Activated naive CD4-positive, alpha-beta T cell treated with anti-CD3 and anti-CD28 coated beads, Interleukin-2, amount 50 U/mL, for 16 hours (primary cell): ENCODE results near the gene KRTAP10-3.

ENCODE experiments used
- DNase-seq: peaks from one replicate; pipeline ENCODE4 v3.0.0-alpha.2; 2020

Gene KRTAP10-3

GRCh38 chr21:44544566-44544965 lies 14.0 kb downstream of the KRTAP10-3 start:
- DNase-seq = no peak

- no peak for DNase-seq
Measured at GRCh38 chr21:44542716-44543115, 15.9 kb downstream of the KRTAP10-3 start.

- no peak for DNase-seq
Measured at GRCh38 chr21:44540741-44541288, 17.8 kb downstream of the KRTAP10-3 start.

- DNase-seq = no peak
Measured at GRCh38 chr21:44539991-44540666, 18.5 kb downstream of the KRTAP10-3 start, which contains the start of gene KRTAP10-1. Gene KRTAP10-1 (minus strand): TSS chr21:44540195. CDS start chr21:44540150, 45 bp downstream.

GRCh38 chr21:44539046-44539445 lies 19.5 kb downstream of the KRTAP10-3 start:
- no peak for DNase-seq

GRCh38 chr21:44537930-44538911 lies 20.4 kb downstream of the KRTAP10-3 start:
- DNase-seq = no peak

- no peak for DNase-seq
Measured at GRCh38 chr21:44535963-44536362, 22.6 kb downstream of the KRTAP10-3 start.

GRCh38 chr21:44534688-44535087 lies 23.9 kb downstream of the KRTAP10-3 start:
- no peak for DNase-seq

- no peak for DNase-seq
Measured at GRCh38 chr21:44533891-44534627, 24.5 kb downstream of the KRTAP10-3 start.

- DNase-seq = peak; percentile 10
Measured at GRCh38 chr21:44533121-44533890, 25.3 kb downstream of the KRTAP10-3 start.

GRCh38 chr21:44532712-44533111 lies 25.9 kb downstream of the KRTAP10-3 start:
- peak; percentile 8 for DNase-seq

GRCh38 chr21:44531606-44532564 lies 26.7 kb downstream of the KRTAP10-3 start:
- no peak for DNase-seq

GRCh38 chr21:44530903-44531605 lies 27.5 kb downstream of the KRTAP10-3 start:
- DNase-seq = no peak

- DNase-seq = no peak
Measured at GRCh38 chr21:44530221-44530902, 28.2 kb downstream of the KRTAP10-3 start.

- DNase-seq = no peak
Measured at GRCh38 chr21:44529503-44530125, 29.0 kb downstream of the KRTAP10-3 start.

- no peak for DNase-seq
Measured at GRCh38 chr21:44529011-44529421, 29.6 kb downstream of the KRTAP10-3 start.

GRCh38 chr21:44528634-44528995 lies 30.0 kb downstream of the KRTAP10-3 start:
- DNase-seq = no peak

- DNase-seq = no peak
Measured at GRCh38 chr21:44527983-44528633, 30.5 kb downstream of the KRTAP10-3 start.
